Metanephros (tissue), 2 donors: ENCODE results near the gene ZGLP1. TPM values are rescaled to one million over a fixed set of nuclear protein-coding genes. Genes with fewer than 3 reads are reported as not detected.

ENCODE experiments used
- small RNA-seq: library from RNA; depleted of rRNA; stranded (forward); fragments of <200 nt; gene quantifications from one replicate; pipeline ENCODE3, GENCODE V24; 2014; ENCODE audit warnings: low replicate concordance
- total RNA-seq: library from RNA; depleted of rRNA; stranded (reverse); fragments of >200 nt; gene quantifications from one replicate; pipeline ENCODE4 v1.2.3, GENCODE V29; 2014

The ZGLP1 gene
- total RNA-seq: 6.8 TPM

DNA sequence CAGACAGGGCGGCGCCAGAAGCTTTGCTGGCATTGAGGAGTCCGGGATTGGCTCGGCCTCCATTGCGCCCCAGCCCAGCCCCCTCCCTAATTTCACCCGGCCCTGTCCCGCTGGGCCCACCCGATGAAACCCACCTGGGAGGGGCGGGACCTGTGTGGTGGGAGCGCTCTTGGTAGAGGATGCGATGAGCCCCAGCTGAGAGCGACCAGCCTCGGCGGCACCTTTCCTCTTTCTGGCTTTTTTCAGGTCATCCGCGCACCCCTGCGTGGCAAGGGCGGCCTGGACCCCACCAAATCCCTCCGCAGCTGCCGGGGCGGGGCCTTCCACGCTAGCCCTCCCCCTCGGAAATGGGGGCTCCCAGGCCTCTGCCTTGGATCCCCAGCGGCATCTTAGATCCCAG, at the start of gene ZGLP1:
ZGLP1 (minus strand) TSS at position 393 of the 400 bp plus-strand sequence.

DNA sequence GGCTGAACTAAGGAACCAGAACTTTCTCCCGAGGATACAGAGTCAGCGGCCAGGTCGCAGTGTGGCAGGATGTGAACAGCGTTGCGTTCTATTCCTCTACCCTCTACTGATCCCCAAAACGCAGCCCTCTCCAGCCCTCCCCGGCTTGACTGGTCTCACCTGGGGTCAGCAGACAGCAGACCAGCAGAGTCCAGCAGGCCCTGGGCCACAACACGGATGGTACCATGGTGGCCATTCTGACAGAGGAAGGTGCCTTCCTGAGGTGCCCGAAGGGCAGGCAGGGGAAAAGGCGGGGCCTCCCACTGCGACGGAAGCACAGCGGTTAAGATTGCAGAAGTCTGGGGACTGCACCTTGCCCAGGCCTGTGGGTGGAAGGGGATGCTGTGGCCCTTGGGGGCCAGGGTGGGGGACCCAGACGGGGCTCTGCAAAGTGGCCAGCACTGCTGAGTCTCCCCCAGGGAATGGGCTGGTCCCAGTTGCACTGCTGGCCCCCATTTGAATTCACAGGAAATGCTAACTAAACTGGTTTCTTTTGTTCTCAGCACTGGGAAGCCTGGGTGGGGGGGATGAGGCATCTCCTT, 29.9 kb upstream of the ZGLP1 start, which contains the start of gene ICAM3:
ICAM3 (minus strand) TSS at position 245 of the 581 bp plus-strand sequence; CDS start at position 235, 10 bp downstream.

DNA sequence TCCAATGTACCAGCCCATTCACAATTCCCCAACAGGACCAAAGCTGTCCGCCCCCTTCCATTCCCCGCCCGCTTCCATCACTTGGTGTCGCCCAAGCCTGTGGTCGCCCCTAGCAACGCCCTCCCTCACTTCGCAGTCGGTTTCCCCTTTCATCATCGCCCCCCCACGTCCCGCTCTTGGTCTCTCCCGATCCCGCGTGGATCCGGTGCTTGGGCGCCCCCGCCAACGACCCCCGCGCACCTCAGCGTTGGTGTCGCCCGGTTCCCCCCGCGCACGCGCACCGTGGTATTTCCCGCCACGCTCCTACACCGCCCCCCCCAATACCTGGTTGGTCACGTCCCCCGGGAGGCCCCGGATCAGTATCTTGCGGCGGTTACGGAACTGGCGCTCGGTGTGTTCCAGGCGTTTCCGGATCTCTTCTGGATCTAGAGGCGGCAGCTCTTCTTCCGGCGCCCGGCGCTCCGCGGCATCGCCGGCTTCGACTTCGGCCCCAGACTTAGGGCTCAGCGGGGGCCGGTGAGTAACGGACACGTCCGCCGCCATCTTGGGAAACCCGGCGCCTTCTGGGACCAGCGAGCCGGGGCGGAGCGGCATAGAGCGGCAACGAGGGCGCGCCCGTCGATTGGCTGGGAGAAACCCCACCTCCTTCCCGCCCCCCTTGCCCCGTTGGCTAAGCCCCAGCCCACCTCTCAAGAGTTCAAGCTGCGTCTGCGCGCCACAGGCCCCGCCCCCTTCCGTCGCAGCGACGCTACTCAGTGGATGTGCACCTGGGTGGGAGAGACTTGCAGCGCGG, 23.5 kb upstream of the ZGLP1 start, which contains the start of gene RAVER1:
RAVER1 (minus strand) TSS at position 565 of the 793 bp plus-strand sequence; CDS start at position 543, 22 bp downstream.

GRCh38 chr19:10315335-10316214, 6.0 kb upstream of the ZGLP1 start, which contains the start of gene FDX2:
Gene FDX2, minus strand, starts transcription at chr19:10316015. Its CDS starts 19 bp downstream, at chr19:10315996.

GRCh38 chr19:10289836-10290356, 19.7 kb downstream of the ZGLP1 start, which contains the start of gene ICAM5:
Gene ICAM5, plus strand, starts transcription at chr19:10289952. Its CDS starts 92 bp downstream, at chr19:10290044.

GRCh38 chr19:10286803-10287737, 22.5 kb downstream of the ZGLP1 start, which contains the start of gene ICAM4:
Gene ICAM4, plus strand, starts transcription at chr19:10286955. Its CDS starts 58 bp downstream, at chr19:10287013.

GRCh38 chr19:10270616-10271394, 38.8 kb downstream of the ZGLP1 start, which contains the start of gene ICAM1:
Gene ICAM1, plus strand, starts transcription at chr19:10271120. Its CDS starts 40 bp downstream, at chr19:10271160.

Small RNA genes lying within 50 kb of the gene (small RNA-seq; reads per million reads assigned to genes)
- gene AC011511.1: not detected
- gene AC011511.4: not detected

Other genes starting within 250 kb of the ZGLP1 start
- 25.0 TPM for gene SHFL, start 223.5 kb downstream of the ZGLP1 start, total RNA-seq
- gene ANGPTL6, start 207.1 kb downstream of the ZGLP1 start, total RNA-seq: 2.8 TPM
- gene PPAN, start 203.5 kb downstream of the ZGLP1 start, total RNA-seq: 18.2 TPM
- gene P2RY11, start 198.1 kb downstream of the ZGLP1 start, total RNA-seq: 9.7 TPM
- gene EIF3G, start 189.9 kb downstream of the ZGLP1 start, total RNA-seq: 239 TPM
- gene DNMT1, start 114.9 kb downstream of the ZGLP1 start, total RNA-seq: 56.9 TPM
- gene S1PR2, start 78.5 kb downstream of the ZGLP1 start, total RNA-seq: 13.9 TPM
- 30.4 TPM for gene MRPL4, start 57.6 kb downstream of the ZGLP1 start, total RNA-seq
- gene ICAM1, start 38.7 kb downstream of the ZGLP1 start, total RNA-seq: 53.6 TPM
- gene ICAM4, start 22.9 kb downstream of the ZGLP1 start, total RNA-seq: 3.0 TPM
- 2.2 TPM for gene ICAM5, start 19.9 kb downstream of the ZGLP1 start, total RNA-seq
- gene FDX2, start 6.2 kb upstream of the ZGLP1 start, total RNA-seq: 20.7 TPM
- 33.8 TPM for gene RAVER1, start 23.7 kb upstream of the ZGLP1 start, total RNA-seq
- 17.2 TPM for gene ICAM3, start 29.8 kb upstream of the ZGLP1 start, total RNA-seq
- gene TYK2, start 70.8 kb upstream of the ZGLP1 start, total RNA-seq: 156 TPM
- 98.3 TPM for gene CDC37, start 93.7 kb upstream of the ZGLP1 start, total RNA-seq
- gene PDE4A, start 110.7 kb upstream of the ZGLP1 start, total RNA-seq: 4.8 TPM
- gene KEAP1, start 193.5 kb upstream of the ZGLP1 start, total RNA-seq: 56.5 TPM
- gene S1PR5, start 207.6 kb upstream of the ZGLP1 start, total RNA-seq: 1.7 TPM
- gene ATG4D, start 234.1 kb upstream of the ZGLP1 start, total RNA-seq: 24.1 TPM